GM12878 (cell line): Measurements from ENCODE around the gene SFI1. TPM values are rescaled to one million over a fixed set of nuclear protein-coding genes. Genes with fewer than 3 reads are reported as not detected.
"Not testable (repeated sequence)": the region's sequence is repeated elsewhere in the genome, so short reads cannot be mapped to it uniquely, and the experiment has no call there.

Source experiments
- ATAC-seq: fragments of 200-7000 bp; cut with Tn5 transposase; 3 replicates; pipeline ENCODE4 v1.9.1; 2020; ENCODE audit warnings: mild to moderate bottlenecking, moderate library complexity
- BruUV-seq: library from RNA; stranded (reverse); fragments of 400-500 nt; replicated peaks from 2 replicates; lab custom pipeline; 2021; lab: Mats Ljungman, UMichigan
- CTCF ChIA-PET: fragments of 300-600 bp; sonication (Branson Sonifier 250); formaldehyde crosslinking; extraction: SDS; loops from one replicate; lab custom pipeline; 2021; ENCODE audit warnings: inconsistent platforms; lab: Yijun Ruan, JAX
- POLR2A ChIA-PET: fragments of 350-600 bp; formaldehyde crosslinking; extraction: SDS; loops from one replicate; lab custom pipeline; 2021; ENCODE audit warnings: inconsistent platforms; lab: Charles Lee
- RAD21 ChIA-PET: fragments of 300-600 bp; sonication (Branson Sonifier 250); formaldehyde crosslinking; loops from one replicate; lab custom pipeline; 2023; ENCODE audit warnings: antibody characterized with exemption; ENCODE audit not compliant: unreplicated experiment; lab: Charles Lee
- SMC1A ChIA-PET: fragments of 300-600 bp; sonication (Branson Sonifier 250); formaldehyde crosslinking; loops from one replicate; lab custom pipeline; 2023; ENCODE audit not compliant: unreplicated experiment, uncharacterized antibody; lab: Charles Lee
- DNase-seq: peaks from one replicate; pipeline ENCODE4 v3.0.0-alpha.2; 2011; ENCODE audit warnings: low read depth, low spot score
- FAIRE-seq: peaks from 3 replicates; lab custom pipeline; 2011; peaks lifted over from hg19 to GRCh38; lab: Jason Lieb, UNC
- H2AFZ ChIP-seq: 2 replicates; pipeline ENCODE4 v1.6.0; 2011; ENCODE audit warnings: low read depth, low read length, control low read depth; ENCODE audit not compliant: control insufficient read depth
- H3K27ac ChIP-seq: 2 replicates; pipeline ENCODE4 v1.5.1; 2011; ENCODE audit warnings: control low read depth; ENCODE audit not compliant: control insufficient read depth, insufficient read depth
- H3K27me3 ChIP-seq, 2 experiments: replicated peaks in 1 of 2; 2 replicates each; pipeline versions ENCODE4 v1.6.0 to v1.6.1; 2011; ENCODE audit warnings: low read length in 1 of 2; ENCODE audit not compliant: control insufficient read depth in 2 of 2, insufficient read depth in 2 of 2
- H3K36me3 ChIP-seq, 2 experiments: 2 replicates each; pipeline ENCODE4 v1.5.1; 2011; ENCODE audit warnings: low read length in 1 of 2; ENCODE audit not compliant: control insufficient read depth in 2 of 2, insufficient read depth in 2 of 2
- H3K4me1 ChIP-seq: 2 replicates; pipeline ENCODE4 v1.6.1; 2011; ENCODE audit warnings: mild to moderate bottlenecking, low read length, moderate library complexity, mixed read lengths; ENCODE audit not compliant: control insufficient read depth, insufficient read depth
- H3K4me2 ChIP-seq: 2 replicates; pipeline ENCODE4 v1.6.0; 2011; ENCODE audit warnings: control low read depth; ENCODE audit not compliant: control insufficient read depth, insufficient read depth
- H3K4me3 ChIP-seq: fragments of 200-600 bp; sonication (generic); 2 replicates; pipeline ENCODE4 v1.5.1; 2016
- H3K79me2 ChIP-seq: 2 replicates; pipeline ENCODE4 v1.6.0; 2011; ENCODE audit warnings: low read length; ENCODE audit not compliant: control insufficient read depth, insufficient read depth
- H3K9ac ChIP-seq: 2 replicates; pipeline ENCODE4 v1.8.0; 2011; ENCODE audit warnings: low read length, control low read depth, mixed read lengths; ENCODE audit not compliant: control insufficient read depth, insufficient read depth
- H3K9me3 ChIP-seq: replicated peaks from 3 replicates; pipeline ENCODE4 v1.5.1; 2011; ENCODE audit warnings: mild to moderate bottlenecking, low read length; ENCODE audit not compliant: control insufficient read depth, insufficient read depth
- H4K20me1 ChIP-seq: 2 replicates; pipeline ENCODE4 v1.6.0; 2011; ENCODE audit not compliant: control insufficient read depth, insufficient read depth
- CTCF ChIP-seq, 3 experiments: IDR thresholded peaks in 2 of 3; conservative IDR thresholded peaks in 1 of 3; 2 replicates each; pipeline ENCODE4 v1.5.1; 2011; ENCODE audit warnings: low read depth in 3 of 3, low read length in 3 of 3, mild to moderate bottlenecking in 3 of 3, control low read depth in 2 of 3, moderate library complexity in 2 of 3, inconsistent platforms in 1 of 3, mixed read lengths in 1 of 3; ENCODE audit not compliant: control insufficient read depth in 2 of 3, insufficient read depth in 1 of 3; ENCODE audit errors: extremely low read depth in 1 of 3
- PRDM15 ChIP-seq: fragments of 450-650 bp; formaldehyde crosslinking; IDR thresholded peaks from 2 replicates; pipeline ENCODE4 v1.4.0; 2020; ENCODE audit warnings: mild to moderate bottlenecking, moderate library complexity
- WGBS: methylation state at CpG from one replicate; pipeline ENCODE4 v1.1.6; 2016; ENCODE audit warnings: low lambda C conversion rate; ENCODE audit not compliant: insufficient replicate concordance, insufficient coverage; ENCODE audit errors: missing lambda C conversion rate; 5-methylcytosine and 5-hydroxymethylcytosine counted together
- in situ Hi-C: fragments of 300-500 bp; cut with MboI; formaldehyde crosslinking; loops from 9 replicates; pipeline ENCODE4 v1.14.3; 2018; ENCODE audit warnings: mixed read lengths
- intact Hi-C: fragments of 100-400 bp; cut with micrococcal nuclease; formaldehyde crosslinking; loops from one replicate; pipeline ENCODE4 v1.14.2; 2022; ENCODE audit not compliant: unreplicated experiment
- polyA plus RNA-seq, 11 experiments: library from polyadenylated mRNA; depleted of rRNA in 4 of 11; unstranded in 6 of 11; stranded (reverse) in 5 of 11; fragments of >200 nt; fragmentation: Nextera tagmentation in 4 of 11; fragmentation: Illumina TruSeq in 1 of 11; extraction: Ambion mirVana in 4 of 11; extraction: Trizol in 1 of 11; gene quantifications; 1 replicate in 1 of 11; 2 replicates in 10 of 11; pipeline versions ENCODE4 v1.2.1 to v1.2.3, GENCODE V29; 2011 to 2016; ENCODE audit warnings: inconsistent platforms in 2 of 11, missing spikeins in 2 of 11, low read depth in 1 of 11
- total RNA-seq, 4 experiments: library from RNA; depleted of rRNA in 3 of 4; stranded (reverse); fragments of >200 nt in 3 of 4; fragmentation: Illumina TruSeq in 1 of 4; extraction: Trizol in 1 of 4; gene quantifications; 2 replicates each; pipeline versions ENCODE4 v1.2.1 to v1.2.3, GENCODE V29; 2013 to 2021

Gene SFI1
- total and polyA plus RNA-seq, 10 of the 15 experiments (the other 5 are each of a cell fraction or from before 2014, with no cell fraction given): 6.3 to 70.1 (median 30.4) TPM

- TF ChIP-seq CTCF (IDR thresholded peaks at IDR 0.05 in 2 of 3, conservative IDR thresholded peaks at IDR 0.05 in 1 of 3; ENCODE audit: control insufficient read depth in 2 of 3, extremely low read depth in 1 of 3, insufficient read depth in 1 of 3, low read depth in 3 of 3, low read length in 3 of 3): peak; percentile 35 to 47 (median 41); a peak in 4 of 6 replicates
- no peak for TF ChIP-seq PRDM15
Measured at GRCh38 chr22:31556627-31557203, 60.4 kb downstream of the SFI1 start (continued).

DNA sequence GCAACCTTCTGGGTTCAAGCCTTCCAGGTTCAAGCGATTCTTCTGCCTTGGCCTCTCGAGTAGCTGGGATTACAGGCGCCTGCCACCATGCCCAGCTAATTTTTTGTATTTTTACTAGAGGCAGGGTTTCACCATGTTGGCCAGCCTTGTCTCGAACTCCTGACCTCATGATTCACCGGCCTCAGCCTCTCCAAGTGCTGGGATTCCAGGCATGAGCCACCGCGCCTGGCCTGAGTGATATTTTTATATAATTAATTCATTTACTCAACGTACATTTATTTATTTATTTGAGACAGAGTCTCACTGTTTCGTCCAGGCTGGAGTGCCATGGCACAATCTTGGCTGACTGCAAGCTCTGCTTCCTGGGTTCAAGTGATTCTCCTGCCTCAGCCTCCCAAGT lies 62.2 kb downstream of the SFI1 start:
- DNase-seq, BruUV-seq, in situ Hi-C loops, RAD21 ChIA-PET, H3K9me3 ChIP-seq, intact Hi-C loops, H3K9ac ChIP-seq, H3K4me3 ChIP-seq, POLR2A ChIA-PET, FAIRE-seq, ATAC-seq, H3K27me3 ChIP-seq, H4K20me1 ChIP-seq, H3K4me2 ChIP-seq, H3K27ac ChIP-seq, H2AFZ ChIP-seq, H3K79me2 ChIP-seq: not testable (repeated sequence)
- peaks cover 2 to 18% of the 10 kb centered on the region in 2 experiments; a peak in 3 of 4 replicates for H3K36me3 ChIP-seq
- ChIA-PET CTCF (interaction anchor here (0.8 to 6.7 kb wide), 3 partner anchors 21 to 107 kb away, joined by 3 to 65 read pairs (median 3); no protein-coding TSS in a partner anchor), SMC1A (interaction anchor here (1.1 to 1.5 kb wide), 2 partner anchors 14 to 78 kb away, joined by 3 read pairs; no protein-coding TSS in a partner anchor)
- 95% methylated on average over 9 of the region's 9 CpGs for WGBS
- H3K4me1 ChIP-seq: peaks cover 15% of the 10 kb centered on the region
